ENCODE measurements around the gene RPS6KB2.

The RPS6KB2 gene

DNA sequence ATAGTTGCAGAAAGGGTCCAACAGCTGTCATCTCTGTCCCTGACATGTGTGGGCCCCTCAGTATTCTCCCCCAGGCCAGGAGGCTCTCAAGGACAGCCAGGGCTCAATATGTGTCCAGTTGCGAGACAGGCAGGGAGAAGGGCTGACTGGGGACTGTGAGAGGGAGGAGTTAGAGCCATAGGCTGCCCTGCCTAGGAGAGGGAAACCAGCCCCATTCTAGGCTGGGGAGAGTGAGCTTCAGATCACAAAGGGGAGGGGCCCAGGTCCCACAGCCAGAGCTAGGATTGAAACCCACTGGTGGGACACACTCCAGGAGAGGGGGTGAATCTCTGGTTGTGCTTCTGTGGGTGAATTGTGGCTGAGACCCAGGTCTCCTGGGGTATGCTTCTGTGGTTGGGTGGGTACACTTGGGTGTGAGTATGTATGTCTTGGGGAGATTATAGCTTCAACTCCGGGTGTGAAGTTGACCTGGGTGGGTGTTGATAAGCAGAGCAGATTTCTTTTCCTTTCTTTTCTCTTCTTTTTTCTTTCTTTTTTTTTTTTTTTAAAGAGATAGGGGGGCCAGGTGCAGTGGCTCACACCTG, 14.9 kb upstream of the RPS6KB2 start:
- Mint-ChIP-seq H3K36me3 (ENCODE audit: low read depth) (no peaks in the 10 kb centered on the region), H3K27me3 (no peaks in the 10 kb centered on the region), H3K27ac (peak overlapping the region; percentile 32), H3K4me3 (no peak overlapping the region), H3K9me3 (no peaks in the 10 kb centered on the region), H3K4me1 (ENCODE audit: low read depth) (peaks cover 81% of the 10 kb centered on the region)

DNA sequence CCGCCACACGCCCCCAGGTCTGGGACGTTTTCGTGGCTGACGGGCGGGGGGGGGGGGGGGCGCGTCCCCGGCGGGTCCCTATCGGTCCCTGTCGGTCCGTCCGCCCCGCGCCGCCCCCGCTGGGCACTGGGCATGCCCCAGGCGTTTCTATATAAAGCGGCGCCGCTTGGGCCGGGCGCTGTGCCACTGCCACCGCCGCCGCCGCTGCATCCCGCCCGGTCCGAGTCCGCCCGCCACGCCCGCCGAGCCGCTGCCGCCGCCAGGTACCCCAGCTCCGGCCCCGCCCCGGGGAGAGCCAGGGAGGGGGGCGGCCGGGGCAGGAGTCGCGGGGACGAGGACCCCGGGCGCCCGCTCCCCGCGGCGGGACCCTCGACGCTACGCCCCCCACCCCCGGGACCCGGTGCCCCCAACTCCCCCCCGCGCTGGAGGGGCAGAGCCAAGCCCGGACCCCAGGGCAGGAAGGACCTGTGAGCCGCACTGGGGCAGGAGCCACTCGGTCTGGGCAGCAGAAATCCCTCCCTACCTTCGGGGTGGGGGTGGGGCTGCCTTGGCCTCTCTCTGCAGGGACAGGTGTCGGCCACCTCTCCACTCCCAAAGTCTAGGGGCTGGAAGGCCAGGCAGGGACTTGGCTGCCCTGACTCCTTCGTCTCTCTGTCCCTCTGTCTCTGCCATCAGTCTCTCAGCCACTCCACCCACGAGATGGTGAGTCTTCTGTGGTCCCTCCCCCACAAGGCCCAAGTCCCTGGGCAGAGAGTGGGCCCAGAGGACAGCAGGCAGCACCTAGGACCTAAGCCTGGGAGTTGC, 12.6 kb upstream of the RPS6KB2 start, which contains the start of gene CARNS1:
Gene CARNS1 (plus strand): TSS at position 178 of the 804 bp plus-strand sequence. CDS start 522 bp downstream, at position 700.
- H3K4me1 Mint-ChIP-seq (ENCODE audit: low read depth): peaks cover 76% of the 10 kb centered on the region
- H3K27me3 Mint-ChIP-seq: no peaks in the 10 kb centered on the region
- no peaks in the 10 kb centered on the region for H3K9me3 Mint-ChIP-seq
- H3K36me3 Mint-ChIP-seq (ENCODE audit: low read depth): no peaks in the 10 kb centered on the region
- peak within 1 kb of the TSS; percentile 70 for H3K27ac Mint-ChIP-seq
- peak within 1 kb of the TSS; percentile 73 for H3K4me3 Mint-ChIP-seq

DNA sequence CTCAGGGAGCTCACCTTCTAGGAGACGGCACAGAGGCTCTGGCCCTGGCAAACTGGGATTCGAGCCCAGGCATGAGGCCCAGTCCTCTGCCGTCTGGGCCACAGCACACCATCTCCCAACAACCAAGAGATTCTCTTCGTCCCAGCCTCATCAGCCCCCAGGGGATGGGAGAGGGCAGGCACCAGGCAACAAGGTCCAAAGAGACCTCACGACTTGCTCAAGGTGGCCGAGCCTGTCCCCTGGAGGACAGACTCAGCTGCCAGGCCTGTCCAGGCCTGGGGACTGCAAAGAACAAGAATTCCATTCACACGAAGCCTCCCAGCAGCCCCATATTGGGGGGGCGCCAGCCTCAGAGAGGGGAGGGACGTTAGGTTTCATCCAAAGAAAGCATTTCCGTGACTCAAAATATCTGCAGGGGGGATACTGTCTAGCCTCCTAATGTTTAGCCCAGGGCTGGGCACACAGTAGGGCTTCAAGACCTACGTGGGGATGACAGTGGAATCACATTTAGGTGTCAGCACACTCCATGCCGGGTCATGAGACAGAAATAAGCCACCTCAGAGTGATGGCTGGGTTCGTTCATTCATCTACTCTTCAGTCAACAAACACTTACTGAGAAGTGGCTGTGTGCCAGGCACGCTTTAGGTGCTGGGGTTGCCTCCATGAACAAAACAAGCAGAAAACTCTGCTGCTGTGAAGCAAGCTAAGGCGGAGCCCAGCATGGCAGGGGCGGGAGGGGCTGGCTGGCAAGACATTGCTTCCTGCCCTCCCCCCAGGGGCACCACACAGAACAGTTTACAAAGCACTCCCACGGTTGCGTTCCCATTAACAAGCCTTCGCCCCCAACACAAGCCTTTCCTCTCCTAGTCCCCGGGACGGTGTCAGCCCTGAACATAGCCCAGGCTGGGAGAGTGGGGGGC, 11.6 kb upstream of the RPS6KB2 start:
- Mint-ChIP-seq H3K27me3 (no peaks in the 10 kb centered on the region), H3K4me1 (ENCODE audit: low read depth) (peaks cover 71% of the 10 kb centered on the region), H3K9me3 (no peaks in the 10 kb centered on the region), H3K4me3 (peak overlapping the region; percentile 72), H3K36me3 (ENCODE audit: low read depth) (no peaks in the 10 kb centered on the region), H3K27ac (peak overlapping the region; percentile 70)

DNA sequence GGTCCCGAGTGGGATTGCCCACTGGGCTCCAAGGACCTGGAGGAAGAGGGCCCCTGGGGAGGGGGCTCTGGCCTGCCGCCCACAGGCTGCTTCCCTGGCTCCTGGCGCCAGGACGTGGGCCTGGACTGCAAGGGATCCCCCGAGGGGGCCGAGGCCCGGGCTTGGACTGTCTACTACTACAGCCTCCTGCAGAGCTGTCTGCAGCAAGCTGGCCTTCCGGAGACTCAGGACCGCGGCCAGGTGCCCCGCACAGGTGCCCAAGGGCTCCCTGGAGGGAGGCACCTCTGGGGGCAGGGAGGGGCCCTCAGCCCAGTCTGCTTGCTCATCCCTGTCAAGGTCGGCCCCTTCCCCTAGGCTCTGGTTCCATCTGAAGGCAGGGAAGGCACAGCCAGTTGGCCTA, 10.9 kb upstream of the RPS6KB2 start:
- Mint-ChIP-seq H3K36me3 (ENCODE audit: low read depth) (no peaks in the 10 kb centered on the region), H3K4me3 (peak overlapping the region; percentile 55), H3K27me3 (no peaks in the 10 kb centered on the region), H3K27ac (no peak overlapping the region), H3K4me1 (ENCODE audit: low read depth) (peaks cover 63% of the 10 kb centered on the region), H3K9me3 (no peaks in the 10 kb centered on the region)

DNA sequence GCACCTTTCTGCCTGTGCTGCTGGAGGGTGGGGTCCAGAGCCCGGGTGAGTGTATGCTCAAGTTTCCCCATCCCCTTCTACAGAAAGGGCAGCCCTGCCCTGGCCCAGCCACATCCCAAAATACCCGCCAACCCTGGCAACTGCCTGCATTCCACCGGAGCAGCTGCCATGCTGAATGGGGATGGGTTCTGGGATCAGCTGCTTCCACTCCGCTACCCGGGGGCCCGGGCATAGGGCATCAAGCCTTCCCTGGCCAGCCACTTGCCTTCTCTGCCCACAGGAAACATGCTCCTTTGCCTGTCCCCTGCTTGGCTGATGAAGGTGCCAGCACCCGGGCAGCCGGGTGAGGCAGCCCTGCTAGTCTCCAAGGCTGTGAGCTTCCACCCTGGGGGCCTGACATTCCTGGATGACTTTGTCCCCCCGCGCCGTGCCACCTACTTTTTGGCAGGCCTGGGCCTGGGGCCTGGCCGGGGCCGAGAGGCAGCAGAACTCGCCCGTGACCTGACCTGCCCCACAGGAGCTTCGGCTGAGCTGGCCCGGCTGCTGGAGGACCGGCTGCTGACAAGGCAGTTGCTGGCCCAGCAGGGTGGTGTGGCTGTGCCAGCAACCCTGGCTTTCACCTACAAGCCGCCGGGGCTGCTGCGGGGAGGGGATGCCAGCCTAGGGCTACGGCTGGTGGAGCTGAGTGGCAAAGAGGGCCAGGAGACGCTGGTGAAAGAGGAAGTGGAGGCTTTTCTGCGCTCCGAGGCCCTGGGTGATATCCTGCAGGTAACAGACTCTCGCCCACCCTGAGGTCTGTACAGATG, 9.6 kb upstream of the RPS6KB2 start:
- peak overlapping the region; percentile 83 for H3K4me3 Mint-ChIP-seq
- H3K4me1 Mint-ChIP-seq (ENCODE audit: low read depth): peaks cover 51% of the 10 kb centered on the region
- peak overlapping the region; percentile 63 for H3K27ac Mint-ChIP-seq
- no peaks in the 10 kb centered on the region for H3K9me3 Mint-ChIP-seq
- no peaks in the 10 kb centered on the region for H3K27me3 Mint-ChIP-seq
- no peaks in the 10 kb centered on the region for H3K36me3 Mint-ChIP-seq (ENCODE audit: low read depth)

DNA sequence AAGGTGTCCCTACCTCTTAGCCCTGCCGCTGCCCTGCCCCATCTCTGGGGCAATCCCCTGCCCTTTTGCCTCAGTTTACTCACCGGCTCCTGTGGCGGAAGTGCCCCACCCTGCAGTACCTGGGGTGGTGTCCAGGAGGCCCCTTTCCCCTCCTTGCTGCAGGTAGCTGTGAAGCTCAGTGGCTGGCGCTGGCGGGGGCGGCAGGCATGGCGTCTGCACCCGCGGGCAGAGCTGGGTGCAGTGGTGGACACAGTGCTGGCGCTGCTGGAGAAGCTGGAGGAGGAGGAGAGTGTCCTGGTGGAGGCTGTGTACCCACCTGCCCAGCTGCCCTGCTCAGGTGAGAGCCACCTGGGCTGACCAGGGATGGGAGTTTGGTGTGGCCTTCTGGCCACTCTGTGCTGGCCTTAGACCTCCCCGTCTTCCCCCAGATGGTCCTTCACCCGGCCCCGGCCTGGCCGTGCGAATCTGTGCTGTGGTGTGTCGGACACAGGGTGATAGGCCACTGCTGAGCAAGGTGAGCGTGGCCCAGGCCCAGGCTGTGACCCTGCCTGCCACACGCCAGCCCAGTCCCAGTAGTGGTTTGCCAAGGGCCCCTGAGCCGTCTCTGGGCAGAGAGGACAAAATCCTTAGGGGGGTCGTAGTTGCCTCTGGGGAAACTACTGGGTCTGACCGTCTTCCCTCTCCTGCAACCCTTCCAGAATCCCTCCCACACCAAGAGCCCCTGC, 8.8 kb upstream of the RPS6KB2 start:
- no peaks in the 10 kb centered on the region for H3K9me3 Mint-ChIP-seq
- H3K4me1 Mint-ChIP-seq (ENCODE audit: low read depth): peaks cover 51% of the 10 kb centered on the region
- H3K27ac Mint-ChIP-seq: peak overlapping the region; percentile 92
- H3K4me3 Mint-ChIP-seq: peak overlapping the region; percentile 83
- no peaks in the 10 kb centered on the region for H3K27me3 Mint-ChIP-seq
- H3K36me3 Mint-ChIP-seq (ENCODE audit: low read depth): no peaks in the 10 kb centered on the region

DNA sequence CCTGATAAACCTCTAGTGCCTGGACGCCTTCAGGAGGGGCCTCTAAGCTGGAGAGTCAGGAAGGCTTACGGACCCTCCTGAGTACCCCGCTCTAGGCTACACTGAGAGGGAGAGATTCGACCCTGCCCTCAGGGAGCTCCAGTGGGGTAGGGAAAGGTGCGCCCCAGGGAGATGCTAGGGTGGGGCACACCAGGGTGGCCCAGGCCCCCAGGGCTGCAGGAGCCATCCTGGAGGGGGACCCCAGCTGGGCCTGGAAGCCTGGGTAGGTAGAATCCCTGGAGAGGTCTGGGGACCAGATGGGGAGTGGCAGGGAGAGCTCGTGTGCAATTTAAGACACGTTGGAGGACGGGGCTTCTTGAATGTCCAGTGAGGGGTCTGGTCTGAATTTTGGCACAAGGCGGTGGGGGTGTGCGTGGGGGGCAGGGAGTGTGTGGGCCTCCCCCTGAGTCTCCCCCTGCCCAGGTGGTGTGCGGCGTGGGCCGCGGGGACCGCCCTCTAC, 8.1 kb upstream of the RPS6KB2 start:
- peak overlapping the region; percentile 92 for H3K27ac Mint-ChIP-seq
- H3K9me3 Mint-ChIP-seq: no peaks in the 10 kb centered on the region
- no peaks in the 10 kb centered on the region for H3K27me3 Mint-ChIP-seq
- no peaks in the 10 kb centered on the region for H3K36me3 Mint-ChIP-seq (ENCODE audit: low read depth)
- peaks cover 46% of the 10 kb centered on the region for H3K4me1 Mint-ChIP-seq (ENCODE audit: low read depth)
- H3K4me3 Mint-ChIP-seq: peak overlapping the region; percentile 83

DNA sequence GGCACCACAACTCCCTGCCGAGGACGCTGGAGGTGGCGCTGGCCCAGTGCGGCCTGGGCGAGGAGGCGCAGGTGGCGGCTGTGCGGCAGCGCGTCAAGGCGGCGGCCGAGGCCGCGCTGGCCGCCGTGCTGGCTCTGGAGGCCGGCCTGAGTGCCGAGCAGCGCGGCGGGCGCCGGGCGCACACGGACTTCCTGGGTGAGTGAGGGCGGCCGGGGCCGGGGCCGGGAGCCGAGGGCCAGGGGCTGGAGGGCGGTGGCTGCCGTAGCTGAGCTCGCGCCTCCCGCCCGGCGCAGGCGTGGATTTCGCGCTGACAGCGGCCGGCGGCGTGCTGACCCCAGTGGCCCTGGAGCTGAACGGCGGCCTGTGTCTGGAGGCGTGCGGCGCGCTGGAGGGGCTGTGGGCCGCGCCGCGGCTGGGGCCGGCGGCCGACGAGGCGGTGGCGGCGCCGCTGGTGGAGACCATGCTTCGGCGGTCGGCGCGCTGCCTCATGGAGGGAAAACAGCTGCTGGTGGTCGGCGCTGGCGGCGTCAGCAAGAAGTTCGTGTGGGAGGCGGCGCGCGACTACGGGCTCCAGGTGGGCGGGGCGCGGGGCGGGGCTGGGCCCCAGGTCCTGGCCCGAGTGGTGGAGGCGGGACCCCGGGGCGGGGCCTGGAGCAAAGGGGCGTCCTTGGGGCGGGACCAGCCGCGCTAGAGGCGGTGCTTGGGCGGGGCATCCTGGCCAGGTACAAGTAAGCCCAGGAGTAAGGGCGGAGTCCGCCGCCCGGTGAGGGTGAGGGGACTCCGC, 7.5 kb upstream of the RPS6KB2 start:
- Mint-ChIP-seq H3K36me3 (ENCODE audit: low read depth) (no peaks in the 10 kb centered on the region), H3K4me1 (ENCODE audit: low read depth) (peaks cover 44% of the 10 kb centered on the region), H3K9me3 (no peaks in the 10 kb centered on the region), H3K4me3 (peak overlapping the region; percentile 83), H3K27me3 (no peaks in the 10 kb centered on the region), H3K27ac (peak overlapping the region; percentile 92)

DNA sequence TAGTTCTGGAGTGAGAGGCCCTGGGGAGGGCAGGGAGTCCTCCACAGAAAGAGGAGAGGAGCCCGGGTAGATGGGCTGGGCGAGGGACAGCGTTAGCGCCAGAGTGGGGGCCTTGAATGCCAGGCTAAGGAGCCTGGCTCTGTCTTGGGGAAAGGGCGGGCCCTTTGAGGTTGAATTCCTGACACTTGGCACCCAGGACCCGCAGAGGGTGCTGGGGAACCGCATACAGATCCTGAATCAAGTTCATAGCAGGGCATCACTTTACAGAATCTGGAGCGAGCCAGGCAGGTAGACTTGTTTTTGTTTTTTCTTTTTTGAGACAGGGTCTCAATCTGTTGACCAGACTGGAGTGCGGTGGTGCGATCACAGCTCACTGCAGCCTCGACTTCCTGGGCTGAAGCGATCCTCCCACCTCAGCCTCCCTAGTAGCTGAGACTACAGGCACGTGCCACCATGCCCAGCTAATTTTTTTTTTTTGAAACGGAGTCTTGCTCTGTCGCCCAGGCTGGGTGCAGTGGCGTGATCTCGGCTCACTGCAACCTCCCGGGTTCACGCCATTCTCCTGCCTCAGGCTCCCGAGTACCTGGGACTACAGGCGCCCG, 6.8 kb upstream of the RPS6KB2 start:
- Mint-ChIP-seq H3K4me3 (peak overlapping the region; percentile 70), H3K27me3 (no peaks in the 10 kb centered on the region), H3K4me1 (ENCODE audit: low read depth) (peaks cover 37% of the 10 kb centered on the region), H3K36me3 (ENCODE audit: low read depth) (no peaks in the 10 kb centered on the region), H3K27ac (peak overlapping the region; percentile 81), H3K9me3 (no peaks in the 10 kb centered on the region)

DNA sequence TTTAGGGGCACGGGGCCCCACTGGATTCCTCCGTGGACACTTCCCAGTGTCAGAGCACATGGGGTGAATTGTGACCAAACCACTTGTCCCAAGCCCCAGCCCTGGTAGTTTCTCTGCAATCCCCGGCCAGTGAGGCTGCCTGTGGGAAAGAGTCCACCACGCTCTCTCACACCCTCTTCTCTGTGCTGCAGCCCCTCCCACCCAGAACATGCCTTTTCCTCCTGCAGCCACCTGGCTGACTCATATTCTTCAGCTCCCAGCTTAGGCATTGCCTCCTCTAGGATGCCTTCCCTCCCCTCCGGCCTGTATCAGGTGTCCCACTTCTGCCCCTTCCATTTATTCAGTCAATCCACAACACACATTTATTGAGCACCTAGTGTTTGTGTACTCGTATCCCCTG, 5.4 kb upstream of the RPS6KB2 start:
- H3K36me3 Mint-ChIP-seq (ENCODE audit: low read depth): no peaks in the 10 kb centered on the region
- no peaks in the 10 kb centered on the region for H3K27me3 Mint-ChIP-seq
- no peak overlapping the region for H3K4me3 Mint-ChIP-seq
- H3K27ac Mint-ChIP-seq: no peak overlapping the region
- H3K9me3 Mint-ChIP-seq: no peaks in the 10 kb centered on the region
- H3K4me1 Mint-ChIP-seq (ENCODE audit: low read depth): peaks cover 34% of the 10 kb centered on the region

DNA sequence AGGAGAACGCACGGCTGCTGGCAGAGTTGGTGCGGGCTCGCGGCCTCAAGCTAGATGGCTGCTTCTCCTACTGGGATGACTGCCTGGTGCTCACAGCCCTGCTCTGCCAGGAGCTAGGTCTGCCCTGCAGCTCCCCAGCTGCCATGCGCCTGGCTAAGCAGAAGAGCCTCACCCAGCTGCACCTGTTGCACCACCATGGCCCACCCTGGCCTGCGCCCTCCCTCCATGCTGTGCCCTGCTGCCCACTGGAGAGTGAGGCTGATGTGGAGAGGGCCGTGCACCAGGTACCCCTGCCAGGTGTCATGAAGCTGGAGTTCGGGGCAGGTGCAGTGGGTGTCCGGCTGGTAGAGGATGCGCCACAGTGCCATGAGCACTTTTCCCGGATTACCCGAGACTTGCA, 4.8 kb upstream of the RPS6KB2 start:
- H3K27ac Mint-ChIP-seq: no peak overlapping the region
- H3K9me3 Mint-ChIP-seq: no peaks in the 10 kb centered on the region
- no peak overlapping the region for H3K4me3 Mint-ChIP-seq
- peaks cover 32% of the 10 kb centered on the region for H3K4me1 Mint-ChIP-seq (ENCODE audit: low read depth)
- H3K36me3 Mint-ChIP-seq (ENCODE audit: low read depth): no peaks in the 10 kb centered on the region
- no peaks in the 10 kb centered on the region for H3K27me3 Mint-ChIP-seq

DNA sequence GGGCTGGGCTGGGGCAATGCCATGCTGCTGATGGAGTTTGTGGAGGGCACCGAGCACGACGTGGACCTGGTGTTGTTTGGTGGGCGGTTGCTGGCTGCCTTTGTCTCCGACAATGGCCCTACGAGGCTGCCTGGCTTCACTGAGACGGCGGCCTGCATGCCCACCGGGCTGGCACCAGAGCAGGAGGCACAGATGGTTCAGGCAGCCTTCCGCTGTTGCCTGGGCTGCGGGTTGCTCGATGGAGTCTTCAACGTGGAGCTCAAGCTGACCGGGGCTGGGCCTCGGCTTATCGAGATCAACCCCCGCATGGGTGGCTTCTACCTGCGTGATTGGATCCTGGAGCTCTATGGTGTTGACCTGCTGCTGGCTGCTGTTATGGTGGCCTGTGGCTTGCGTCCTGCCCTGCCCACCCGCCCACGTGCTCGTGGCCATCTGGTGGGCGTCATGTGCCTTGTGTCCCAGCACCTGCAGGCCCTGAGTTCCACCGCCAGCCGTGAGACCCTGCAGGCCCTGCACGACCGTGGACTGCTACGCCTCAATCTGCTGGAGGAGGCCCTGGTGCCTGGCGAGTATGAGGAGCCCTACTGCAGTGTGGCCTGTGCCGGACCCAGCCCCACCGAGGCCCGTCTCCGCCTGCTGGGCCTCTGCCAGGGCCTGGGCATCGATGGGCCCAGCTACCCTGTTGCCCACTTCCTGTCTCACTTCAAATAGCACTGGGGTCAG, 4.2 kb upstream of the RPS6KB2 start:
- Mint-ChIP-seq H3K9me3 (no peaks in the 10 kb centered on the region), H3K27me3 (no peaks in the 10 kb centered on the region), H3K27ac (no peak overlapping the region), H3K36me3 (ENCODE audit: low read depth) (no peaks in the 10 kb centered on the region), H3K4me3 (no peak overlapping the region), H3K4me1 (ENCODE audit: low read depth) (peaks cover 28% of the 10 kb centered on the region)

All from stimulated activated naive CD8-positive, alpha-beta T cell treated with anti-CD3 and anti-CD28 coated beads, Interleukin-15, Interleukin-2, amounts not matched to agents 100 ng/mL and 50 ng/mL, for 24 hours (primary cell).